AG10803 (cell line): ENCODE measurements around the gene METTL1.
A peak's percentile ranks its signal among the peaks of the same experiment; 100 is the strongest.

Experiments used
- DNase-seq: peaks from one replicate; pipeline ENCODE4 v3.0.0; 2010; ENCODE audit warnings: low read depth
- H3K4me3 ChIP-seq: 2 replicates; pipeline ENCODE4 v1.5.1; 2011; ENCODE audit warnings: mild to moderate bottlenecking, low read length, control low read depth
- TF ChIP-seq, protein P1 (sequence below): conservative IDR thresholded peaks from 2 replicates; pipeline ENCODE4 v1.5.1; 2011; ENCODE audit warnings: mild to moderate bottlenecking, low read length, control low read depth, inconsistent platforms

Gene METTL1

DNA sequence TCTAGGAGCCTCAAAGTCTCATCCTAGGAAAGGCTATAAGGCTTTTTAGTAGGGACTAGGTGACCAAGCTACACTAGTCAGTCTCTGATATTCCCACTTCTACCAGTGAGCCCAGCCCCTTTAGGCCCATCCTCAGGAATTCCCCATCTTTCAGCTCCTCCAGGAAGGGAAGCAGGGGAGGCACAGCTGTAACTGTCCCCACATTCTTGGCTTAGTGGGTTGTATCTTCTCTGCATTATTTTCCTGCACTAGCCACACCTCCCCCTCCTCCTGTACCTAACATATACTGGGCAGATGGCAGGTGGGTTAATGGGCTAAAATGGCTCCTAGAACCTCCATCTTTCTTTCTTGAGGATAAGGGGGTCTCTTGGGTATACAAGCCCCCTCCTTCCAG lies 4.6 kb downstream of the METTL1 start:
- TF ChIP-seq, protein P1, sequence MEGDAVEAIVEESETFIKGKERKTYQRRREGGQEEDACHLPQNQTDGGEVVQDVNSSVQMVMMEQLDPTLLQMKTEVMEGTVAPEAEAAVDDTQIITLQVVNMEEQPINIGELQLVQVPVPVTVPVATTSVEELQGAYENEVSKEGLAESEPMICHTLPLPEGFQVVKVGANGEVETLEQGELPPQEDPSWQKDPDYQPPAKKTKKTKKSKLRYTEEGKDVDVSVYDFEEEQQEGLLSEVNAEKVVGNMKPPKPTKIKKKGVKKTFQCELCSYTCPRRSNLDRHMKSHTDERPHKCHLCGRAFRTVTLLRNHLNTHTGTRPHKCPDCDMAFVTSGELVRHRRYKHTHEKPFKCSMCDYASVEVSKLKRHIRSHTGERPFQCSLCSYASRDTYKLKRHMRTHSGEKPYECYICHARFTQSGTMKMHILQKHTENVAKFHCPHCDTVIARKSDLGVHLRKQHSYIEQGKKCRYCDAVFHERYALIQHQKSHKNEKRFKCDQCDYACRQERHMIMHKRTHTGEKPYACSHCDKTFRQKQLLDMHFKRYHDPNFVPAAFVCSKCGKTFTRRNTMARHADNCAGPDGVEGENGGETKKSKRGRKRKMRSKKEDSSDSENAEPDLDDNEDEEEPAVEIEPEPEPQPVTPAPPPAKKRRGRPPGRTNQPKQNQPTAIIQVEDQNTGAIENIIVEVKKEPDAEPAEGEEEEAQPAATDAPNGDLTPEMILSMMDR = no peak
- DNase-seq = no peak
- H3K4me3 ChIP-seq = no peak overlapping the region

DNA sequence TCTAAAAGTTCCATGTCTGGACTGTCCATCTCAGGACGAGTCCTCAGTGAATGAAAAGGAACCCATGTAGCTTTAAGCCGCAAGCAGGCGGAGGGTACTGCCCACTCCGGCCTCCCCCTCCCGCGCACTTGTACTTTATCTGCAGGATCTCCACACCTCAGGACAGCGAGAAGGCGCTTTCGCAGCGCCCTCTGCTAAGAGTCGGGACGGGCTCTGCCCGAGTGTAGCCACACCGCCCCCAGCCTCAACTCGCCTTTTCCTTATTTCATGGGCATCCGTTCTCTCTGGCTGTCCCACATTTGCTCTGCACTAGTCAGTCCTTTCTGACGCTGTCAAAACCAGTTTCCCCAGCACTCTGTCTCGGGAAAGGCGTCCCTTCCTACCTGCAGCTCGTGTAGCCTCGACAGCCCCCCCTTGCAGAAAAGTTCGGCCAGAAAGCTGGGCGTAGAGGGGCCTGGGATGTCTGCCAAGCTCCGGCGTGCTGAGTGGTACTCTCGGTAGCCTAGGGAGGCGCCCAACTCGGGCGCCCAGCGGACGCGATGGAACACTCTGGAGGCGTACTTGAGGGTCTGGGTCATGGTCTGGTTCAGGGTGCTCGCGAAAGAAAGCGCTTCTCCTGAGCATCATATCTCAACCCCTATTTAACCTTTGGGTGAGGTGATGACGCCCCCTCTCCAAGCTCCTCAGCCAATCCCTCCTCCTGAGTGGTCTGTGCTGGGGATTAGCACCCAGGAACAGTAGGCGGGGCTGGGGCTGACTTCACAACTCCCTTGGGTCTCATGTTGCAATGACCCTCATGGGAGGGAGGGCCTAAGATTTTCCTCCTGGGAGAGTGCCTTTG lies 5.2 kb downstream of the METTL1 start, which contains the start of gene CYP27B1:
Gene CYP27B1, minus strand, starts transcription at position 615 of the 841 bp plus-strand sequence. Its CDS starts 37 bp downstream, at position 578.
- DNase-seq = no peak
- TF ChIP-seq, protein P1 = no peak
- peak within 1 kb of the TSS; percentile 36 for H3K4me3 ChIP-seq

DNA sequence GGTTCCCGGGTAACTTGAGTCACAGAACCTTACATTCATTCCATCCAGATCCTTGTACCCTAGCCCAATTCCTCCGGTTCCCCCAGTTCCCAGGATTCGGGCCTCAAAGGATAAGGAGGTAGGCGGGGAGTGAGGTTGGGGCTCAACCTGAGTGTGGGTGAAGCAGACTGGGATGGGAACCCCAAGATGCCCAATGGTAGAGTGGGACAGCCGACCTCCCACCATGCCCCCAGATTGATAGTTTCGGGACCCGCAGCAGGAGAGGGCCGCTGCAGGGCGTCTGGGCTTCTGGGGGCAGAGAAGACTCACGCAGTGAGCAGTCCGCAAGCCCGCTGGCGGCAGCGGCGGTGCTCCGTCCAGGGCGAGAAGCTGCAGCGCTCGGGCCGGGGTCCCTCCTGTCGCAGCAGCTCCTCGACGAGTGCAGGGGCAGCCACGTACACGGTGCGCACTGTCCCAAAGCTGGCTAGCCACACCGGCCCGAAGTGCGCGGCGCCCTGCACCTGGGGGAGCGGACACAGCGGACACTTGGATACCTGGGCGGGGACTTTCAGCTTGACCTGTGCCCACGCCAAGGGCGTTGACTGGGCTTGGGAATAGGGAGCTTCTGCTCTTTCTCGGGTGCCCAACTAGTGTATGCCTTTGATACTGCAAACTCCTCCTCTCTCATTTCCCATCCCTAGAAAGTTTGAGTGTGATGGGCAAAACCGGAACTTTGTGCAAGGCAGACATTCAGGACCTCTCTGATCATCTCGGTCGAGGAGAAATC lies 6.0 kb downstream of the METTL1 start:
- DNase-seq = no peak

DNA sequence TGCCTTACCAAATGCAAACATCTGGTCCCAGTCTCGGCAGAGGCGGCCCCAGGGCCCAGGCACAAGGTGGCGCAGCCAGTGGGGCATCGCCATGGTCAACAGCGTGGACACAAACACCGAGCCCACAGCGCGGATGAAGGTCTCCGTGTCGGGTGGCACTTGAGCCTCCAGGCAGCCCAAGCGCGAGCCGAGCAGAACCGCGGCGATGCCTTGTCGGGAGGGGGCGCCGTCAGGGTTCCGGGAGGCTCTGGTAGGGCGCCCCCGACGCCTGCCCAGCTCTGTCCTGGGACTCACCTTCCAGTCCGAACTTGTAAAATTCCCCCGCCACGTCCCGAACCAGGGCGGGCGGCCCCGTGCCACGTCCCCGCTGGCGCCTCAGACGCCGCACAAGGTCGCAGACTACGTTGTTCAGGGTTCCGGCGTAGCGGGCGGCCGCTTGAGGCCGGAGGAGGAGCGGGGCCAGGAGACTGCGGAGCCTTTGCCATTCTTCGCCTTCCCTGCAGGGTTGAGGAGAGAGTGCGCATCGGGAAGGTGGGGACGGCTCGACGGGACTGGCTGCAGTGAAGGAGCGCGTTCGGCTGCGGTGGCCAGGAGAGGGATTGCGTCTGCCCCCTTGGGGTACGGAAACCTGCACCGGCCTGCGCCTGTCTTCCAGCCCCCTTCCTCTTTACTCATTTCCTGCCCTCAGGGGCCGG lies 6.8 kb downstream of the METTL1 start:
- TF ChIP-seq, protein P1 = peak; percentile 33
- peak overlapping the region; percentile 33 for H3K4me3 ChIP-seq
- DNase-seq = no peak

More for the DNA sequence above, 6.0 kb downstream of the METTL1 start:
- H3K4me3 ChIP-seq = peak overlapping the region; percentile 36
- TF ChIP-seq, protein P1 = no peak

DNA sequence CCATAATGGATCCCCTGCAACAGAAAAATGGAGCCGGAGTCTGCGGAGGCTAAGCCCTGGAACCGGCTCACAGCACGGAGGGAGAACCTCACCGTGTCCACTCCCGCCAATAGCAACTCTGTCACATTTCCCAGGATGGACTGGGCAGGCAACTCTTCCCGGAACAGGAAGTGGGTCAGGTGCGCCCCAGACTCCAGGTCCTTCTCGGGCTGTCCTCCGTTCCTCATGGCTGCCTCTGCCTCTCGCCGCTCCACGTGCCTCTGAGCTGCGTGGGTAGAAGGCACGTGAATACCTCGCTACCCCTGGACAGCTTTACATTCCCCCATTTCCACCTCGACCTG lies 7.3 kb downstream of the METTL1 start:
- H3K4me3 ChIP-seq = peak overlapping the region; percentile 33
- DNase-seq = no peak
- TF ChIP-seq, protein P1 = no peak

DNA sequence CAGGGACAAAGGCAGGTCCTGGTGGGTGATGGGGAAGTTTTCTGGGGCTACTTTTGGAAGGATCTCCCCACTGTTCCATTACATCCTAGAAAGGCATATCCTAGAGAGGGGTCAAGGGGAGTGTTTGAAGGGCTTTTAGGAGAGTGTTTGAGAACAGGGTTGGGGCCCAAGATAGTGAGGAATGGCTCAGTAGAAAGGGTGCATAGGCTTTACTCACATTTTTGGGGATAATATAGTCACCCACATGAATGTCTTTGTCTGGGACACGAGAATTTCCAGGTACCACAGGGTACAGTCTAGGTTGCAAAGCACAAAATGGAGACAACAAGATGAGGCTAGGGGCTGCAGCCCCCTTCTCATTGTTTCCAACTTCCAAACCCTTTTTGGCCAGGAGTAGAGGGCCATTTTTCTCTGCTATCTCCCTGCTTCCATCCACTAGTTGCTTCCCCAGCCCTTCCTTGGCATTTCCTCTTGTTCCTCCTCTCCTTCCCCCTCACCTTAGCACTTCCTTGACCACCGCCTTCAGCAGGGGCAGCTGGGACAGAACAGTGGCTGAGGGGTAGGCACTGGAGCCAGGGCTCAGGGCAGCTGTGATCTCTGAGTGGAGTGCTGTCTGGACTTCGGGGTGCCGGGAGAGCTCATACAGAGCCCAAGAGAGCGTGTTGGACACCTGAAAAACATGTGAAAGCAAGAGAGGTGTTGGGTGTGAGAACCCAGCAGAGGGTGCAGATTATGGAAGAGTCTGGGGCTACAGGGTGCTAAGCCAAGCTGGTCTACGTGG lies 7.8 kb downstream of the METTL1 start:
- no peak overlapping the region for H3K4me3 ChIP-seq
- TF ChIP-seq, protein P1 = no peak
- no peak for DNase-seq
